ENCODE measurements around the gene MAP2K5.

Gene MAP2K5

GRCh38 chr15:67760901-67761300 lies 218.4 kb downstream of the MAP2K5 start:
- no peak for DNase-seq (ENCODE audit: low read depth)

- no peak for DNase-seq (ENCODE audit: low read depth)
Measured at GRCh38 chr15:67761343-67761742, 218.8 kb downstream of the MAP2K5 start.

- DNase-seq (ENCODE audit: low read depth) = peak; percentile 23
Measured at GRCh38 chr15:67762610-67763368, 220.3 kb downstream of the MAP2K5 start.

DNA sequence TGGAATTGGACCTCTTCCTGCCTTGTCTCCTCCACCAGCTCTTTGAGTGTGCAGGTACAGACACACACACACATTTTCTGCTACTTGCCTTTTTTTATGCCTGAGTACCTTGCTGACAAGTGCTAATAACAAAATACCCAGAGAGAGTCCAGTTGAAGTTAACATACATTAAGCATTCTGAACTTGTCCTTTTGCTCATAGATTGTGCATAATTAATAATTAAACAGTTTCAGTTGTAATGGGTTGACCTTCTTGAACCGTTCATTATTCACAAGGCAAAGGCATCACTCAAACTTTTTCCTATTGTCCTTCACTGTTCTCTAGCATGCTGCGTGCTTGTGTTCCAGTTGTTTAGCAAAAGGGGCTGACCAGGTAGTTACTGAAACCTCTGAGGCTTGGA lies 223.2 kb downstream of the MAP2K5 start:
- no peak for DNase-seq (ENCODE audit: low read depth)

DNA sequence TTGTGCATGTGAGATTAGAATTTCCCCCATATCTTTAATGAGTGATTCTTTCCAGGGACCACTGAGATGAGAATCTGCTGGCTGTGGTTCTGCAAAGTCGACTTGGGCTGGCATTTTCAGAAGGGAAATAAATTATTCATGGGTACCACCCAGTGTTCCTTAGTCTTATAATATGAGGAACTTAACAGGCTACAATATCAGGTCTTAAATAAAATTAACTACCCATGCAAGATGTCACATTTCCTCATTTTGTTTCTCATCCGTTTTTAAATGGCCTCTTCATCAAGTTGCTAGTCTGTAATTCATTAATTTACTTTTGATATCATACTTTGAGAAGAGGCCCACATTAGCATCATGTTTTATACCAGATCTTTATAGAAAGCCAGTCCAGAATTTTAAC lies 224.5 kb downstream of the MAP2K5 start:
- DNase-seq (ENCODE audit: low read depth) = no peak

DNA sequence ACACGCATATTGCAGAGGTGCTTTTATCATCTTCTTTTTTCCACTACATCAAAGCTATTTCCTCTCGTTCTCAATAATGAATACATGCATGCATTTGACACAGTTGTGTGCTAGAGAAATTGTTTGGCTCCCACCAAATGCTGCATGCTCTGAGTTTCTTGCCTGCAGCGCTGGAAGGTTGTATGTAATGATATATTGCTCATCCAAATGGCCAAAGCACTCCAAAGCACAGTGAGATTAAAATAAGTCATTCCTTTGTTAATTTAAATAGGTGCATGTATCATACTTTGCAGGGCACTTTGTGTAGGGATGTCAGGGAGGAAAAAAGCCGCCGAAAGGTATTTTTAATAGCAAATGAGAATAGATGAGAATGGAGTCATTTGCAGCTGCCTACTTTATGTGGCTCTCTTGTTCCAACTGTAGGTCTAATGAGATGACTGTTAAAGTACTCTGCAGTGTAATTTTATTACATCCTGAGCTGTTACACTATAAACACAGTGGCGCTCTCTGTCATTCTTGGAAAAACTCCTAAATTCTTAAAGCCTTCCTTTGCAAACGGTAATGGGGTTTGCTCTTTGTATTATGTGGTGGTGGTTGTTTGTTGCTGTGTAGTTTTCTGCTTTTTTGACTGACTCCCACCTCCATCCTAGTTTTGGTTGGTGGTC lies 225.9 kb downstream of the MAP2K5 start:
- no peak for DNase-seq (ENCODE audit: low read depth)

GRCh38 chr15:67769497-67770357 lies 227.2 kb downstream of the MAP2K5 start:
- no peak for DNase-seq (ENCODE audit: low read depth)

DNA sequence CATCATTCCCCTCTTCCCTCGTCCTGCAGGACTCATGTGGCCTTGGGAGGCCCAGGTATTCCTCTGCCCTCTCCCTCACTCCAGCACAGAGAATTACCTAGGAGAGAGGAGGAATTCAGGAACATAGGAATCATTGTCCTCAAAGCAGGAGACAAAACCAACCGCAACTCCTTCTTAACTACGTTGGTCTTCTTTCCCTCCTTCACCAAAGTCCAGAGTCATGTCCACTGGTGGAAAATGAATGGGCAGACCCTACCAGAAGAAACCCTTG lies 227.8 kb downstream of the MAP2K5 start:
- no peak for DNase-seq (ENCODE audit: low read depth)

DNA sequence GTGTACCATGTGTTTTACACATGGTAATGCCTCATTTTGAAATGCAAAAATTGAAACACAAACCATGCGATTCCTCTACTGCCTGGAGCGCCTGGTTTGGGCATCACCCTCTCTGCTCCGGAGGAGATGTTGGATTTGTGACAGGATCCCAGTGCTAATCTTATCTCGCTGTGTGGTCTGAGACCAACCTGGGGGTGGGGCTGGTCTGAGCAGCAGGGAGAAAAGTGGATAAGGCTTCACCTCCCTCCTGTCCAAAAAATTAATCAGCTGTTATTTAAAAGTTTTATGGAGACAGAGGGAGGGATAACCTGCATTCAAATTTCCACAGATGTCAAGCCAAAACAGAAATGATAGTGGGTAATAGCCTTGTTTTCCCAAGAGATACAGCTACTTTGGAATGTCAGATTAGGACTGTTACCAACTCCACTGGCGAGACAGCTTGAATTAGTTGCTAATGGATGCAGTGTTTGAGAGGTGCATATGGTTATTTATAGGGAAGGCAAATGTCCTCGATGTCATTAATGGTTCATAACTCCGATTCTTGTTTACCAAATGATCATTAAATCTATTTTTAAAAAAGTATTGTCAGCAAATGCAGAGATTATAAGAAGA lies 228.8 kb downstream of the MAP2K5 start:
- DNase-seq (ENCODE audit: low read depth) = no peak

- no peak for DNase-seq (ENCODE audit: low read depth)
Measured at GRCh38 chr15:67774626-67775025, 232.1 kb downstream of the MAP2K5 start.

GRCh38 chr15:67775250-67775649 lies 232.7 kb downstream of the MAP2K5 start:
- DNase-seq (ENCODE audit: low read depth) = no peak

GRCh38 chr15:67775998-67776397 lies 233.5 kb downstream of the MAP2K5 start:
- DNase-seq (ENCODE audit: low read depth) = no peak

- DNase-seq (ENCODE audit: low read depth) = no peak
Measured at GRCh38 chr15:67776600-67776999, 234.1 kb downstream of the MAP2K5 start.

- DNase-seq (ENCODE audit: low read depth) = no peak
Measured at GRCh38 chr15:67777071-67777470, 234.6 kb downstream of the MAP2K5 start.

DNA sequence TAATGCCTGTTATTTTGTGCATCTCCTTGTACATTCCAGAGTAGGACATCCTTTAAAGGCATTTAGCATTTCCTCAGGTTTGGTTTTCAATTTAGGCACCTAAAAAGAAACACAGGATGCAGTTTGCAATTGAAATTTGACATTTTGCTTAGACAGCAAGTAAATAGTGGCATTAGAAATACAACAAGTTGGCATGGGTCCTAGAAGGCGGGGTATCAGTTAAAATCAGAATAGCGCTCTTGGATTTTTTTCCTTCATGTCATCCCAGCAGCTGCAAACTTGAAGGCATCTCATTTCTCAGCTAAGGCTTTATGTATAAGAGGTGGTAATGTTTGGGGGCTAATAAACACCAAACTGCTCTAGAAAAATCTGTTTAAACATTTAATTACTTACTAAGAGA lies 235.3 kb downstream of the MAP2K5 start:
- no peak for DNase-seq (ENCODE audit: low read depth)

GRCh38 chr15:67778968-67779548 lies 236.6 kb downstream of the MAP2K5 start:
- DNase-seq (ENCODE audit: low read depth) = no peak

GRCh38 chr15:67779549-67780111 lies 237.1 kb downstream of the MAP2K5 start:
- no peak for DNase-seq (ENCODE audit: low read depth)

GRCh38 chr15:67781061-67781460 lies 238.6 kb downstream of the MAP2K5 start:
- DNase-seq (ENCODE audit: low read depth) = no peak

DNA sequence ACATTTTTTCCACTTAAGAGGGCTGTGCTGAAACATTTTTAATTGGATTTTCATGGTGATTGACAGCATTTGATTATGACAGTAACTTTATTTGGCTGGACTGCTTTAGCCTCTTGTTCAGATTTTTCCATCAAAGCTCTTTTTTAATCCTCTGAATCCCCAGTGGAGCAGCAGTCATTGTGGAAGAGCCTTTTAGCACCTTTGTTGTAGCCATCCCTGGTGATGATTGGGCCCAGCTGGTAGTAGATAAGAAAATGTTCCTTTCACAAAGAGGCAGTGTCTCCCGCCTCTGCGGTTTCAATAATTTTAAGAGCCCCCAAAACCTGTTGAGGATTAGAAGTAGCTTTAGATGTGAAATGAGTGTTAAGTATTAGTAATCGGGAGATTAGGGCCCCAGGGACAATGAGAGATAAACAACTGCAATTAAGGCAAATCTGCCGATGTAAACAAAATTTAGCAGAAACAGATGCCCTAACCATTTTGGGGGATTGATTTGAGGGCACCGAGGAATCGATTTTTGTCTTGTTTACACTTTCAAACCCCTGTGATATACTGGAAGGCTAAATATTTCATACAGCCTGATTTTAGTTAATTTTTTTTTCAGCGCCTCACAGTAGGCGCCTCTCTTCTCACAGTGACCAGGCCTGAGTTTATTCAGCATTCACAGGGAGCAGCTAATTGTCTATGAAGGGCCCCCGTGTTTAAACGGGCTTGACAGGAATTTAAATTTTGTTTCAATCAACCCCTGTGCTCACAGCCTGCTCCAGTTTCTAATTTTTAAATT lies 239.6 kb downstream of the MAP2K5 start:
- no peak for DNase-seq (ENCODE audit: low read depth)

DNA sequence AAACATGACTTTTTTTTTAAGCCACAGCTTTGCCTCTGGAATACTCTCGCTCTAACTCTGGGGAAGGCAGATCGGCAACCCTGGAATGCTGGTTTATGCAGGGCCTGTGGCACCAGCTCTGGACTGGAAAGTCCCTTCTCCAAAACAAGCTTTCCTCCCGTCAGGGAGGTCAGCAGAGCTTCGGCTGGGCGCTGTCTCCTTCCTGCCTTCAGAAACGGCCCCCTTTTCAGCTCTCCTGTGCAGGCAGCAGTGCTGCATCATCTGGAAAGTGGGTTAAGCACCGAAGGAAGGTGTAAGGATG lies 240.1 kb downstream of the MAP2K5 start:
- no peak for DNase-seq (ENCODE audit: low read depth)

DNA sequence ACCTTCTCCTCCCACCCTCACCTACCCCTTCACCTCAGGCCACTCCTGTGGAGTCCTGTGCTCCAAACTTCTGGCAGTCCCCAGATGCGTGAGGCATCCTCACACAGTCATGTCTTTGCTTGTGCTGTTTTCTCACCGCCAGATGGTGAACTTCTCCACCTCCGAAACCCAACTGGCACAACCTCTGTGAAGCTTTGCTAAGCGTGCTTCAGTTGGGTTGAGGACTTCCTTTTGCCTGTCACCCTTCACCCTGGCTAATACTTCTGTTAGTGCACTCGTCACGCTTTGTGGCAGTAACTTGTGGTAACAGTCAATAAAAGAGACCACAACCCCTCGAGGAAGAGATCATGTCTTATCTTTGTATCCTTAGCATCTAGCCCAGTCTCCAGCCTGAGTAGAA lies 240.8 kb downstream of the MAP2K5 start:
- no peak for DNase-seq (ENCODE audit: low read depth)

Data from activated T-helper 9 cell treated with anti-CD3 and anti-CD28 coated beads, Interleukin-2, amount 50 U/mL, for 16 hours (primary cell).